HG02938 (cell line): ENCODE data around the gene IHH.

Source experiments
- ATAC-seq: cut with Tn5 transposase; IDR thresholded peaks from one replicate; pipeline ENCODE4 v1.9.1; 2021; ENCODE audit warnings: mild to moderate bottlenecking, moderate library complexity; ENCODE audit not compliant: unreplicated experiment

Gene IHH

GRCh38 chr2:219078126-219078525 lies 17.4 kb upstream of the IHH start:
- ATAC-seq, result no peak

GRCh38 chr2:219076253-219076652 lies 15.5 kb upstream of the IHH start:
- no peak for ATAC-seq

- no peak for ATAC-seq
Observed at GRCh38 chr2:219073413-219074129, 12.8 kb upstream of the IHH start.

- no peak for ATAC-seq
Observed at GRCh38 chr2:219072741-219073250, 12.1 kb upstream of the IHH start.

- no peak for ATAC-seq
Observed at GRCh38 chr2:219071131-219071816, 10.6 kb upstream of the IHH start.

- no peak for ATAC-seq
Observed at GRCh38 chr2:219065484-219065883, 4.8 kb upstream of the IHH start.

GRCh38 chr2:219062081-219062480 lies 1.4 kb upstream of the IHH start:
- no peak for ATAC-seq

GRCh38 chr2:219059725-219060682 lies 717 bp downstream of the IHH start:
- no peak for ATAC-seq

GRCh38 chr2:219059375-219059724 lies 1.4 kb downstream of the IHH start:
- no peak for ATAC-seq

GRCh38 chr2:219058541-219059374 lies 2.0 kb downstream of the IHH start:
- no peak for ATAC-seq

GRCh38 chr2:219057709-219058540 lies 2.8 kb downstream of the IHH start:
- peak; percentile 69 for ATAC-seq

- ATAC-seq, result no peak
Observed at GRCh38 chr2:219056896-219057708, 3.6 kb downstream of the IHH start.

GRCh38 chr2:219056176-219056895 lies 4.4 kb downstream of the IHH start:
- ATAC-seq, result no peak

GRCh38 chr2:219054956-219055903 lies 5.5 kb downstream of the IHH start:
- no peak for ATAC-seq

GRCh38 chr2:219049282-219049681 lies 11.4 kb downstream of the IHH start:
- ATAC-seq, result no peak

GRCh38 chr2:219045937-219046550 lies 14.7 kb downstream of the IHH start:
- no peak for ATAC-seq

- no peak for ATAC-seq
Observed at GRCh38 chr2:219042750-219043149, 18.0 kb downstream of the IHH start.
